ENCODE results near the gene MYO10.
"Not testable (repeated sequence)": the region's sequence is repeated elsewhere in the genome, so short reads cannot be mapped to it uniquely, and the experiment has no call there.

The MYO10 gene

GRCh38 chr5:16774806-16775205, 161.3 kb downstream of the MYO10 start:
- no peak overlapping the region for H3K4me3 ChIP-seq (replicated peaks in 1 of 2; ENCODE audit: low read depth in 2 of 2, low read length in 2 of 2)
- DNase-seq (ENCODE audit: low read depth in 2 of 2), result peak in 1 of 2 donors; percentile 63
- TF ChIP-seq CTCF (IDR thresholded peaks at IDR 0.05; ENCODE audit: low read depth, low read length), result no peak

GRCh38 chr5:16773991-16774390, 162.1 kb downstream of the MYO10 start:
- TF ChIP-seq CTCF (IDR thresholded peaks at IDR 0.05; ENCODE audit: low read depth, low read length), result no peak
- H3K4me3 ChIP-seq (replicated peaks in 1 of 2; ENCODE audit: low read depth in 2 of 2, low read length in 2 of 2), result no peak overlapping the region
- peak in 1 of 2 donors; percentile 64 for DNase-seq (ENCODE audit: low read depth in 2 of 2)

- TF ChIP-seq CTCF (IDR thresholded peaks at IDR 0.05; ENCODE audit: low read depth, low read length), result no peak
- no peak overlapping the region for H3K4me3 ChIP-seq (replicated peaks in 1 of 2; ENCODE audit: low read depth in 2 of 2, low read length in 2 of 2)
- no peak for DNase-seq (ENCODE audit: low read depth in 2 of 2)
Measured at GRCh38 chr5:16772556-16772955, 163.5 kb downstream of the MYO10 start.

- DNase-seq (ENCODE audit: low read depth in 2 of 2), result no peak
- no peak overlapping the region for H3K4me3 ChIP-seq (replicated peaks in 1 of 2; ENCODE audit: low read depth in 2 of 2, low read length in 2 of 2)
- TF ChIP-seq CTCF (IDR thresholded peaks at IDR 0.05; ENCODE audit: low read depth, low read length), result no peak
Measured at GRCh38 chr5:16768184-16768583, 167.9 kb downstream of the MYO10 start.

- H3K4me3 ChIP-seq (replicated peaks in 1 of 2; ENCODE audit: low read depth in 2 of 2, low read length in 2 of 2), result no peak overlapping the region
- no peak for DNase-seq (ENCODE audit: low read depth in 2 of 2)
- no peak for TF ChIP-seq CTCF (IDR thresholded peaks at IDR 0.05; ENCODE audit: low read depth, low read length)
Measured at GRCh38 chr5:16763211-16763610, 172.9 kb downstream of the MYO10 start.

GRCh38 chr5:16759147-16759773, 176.8 kb downstream of the MYO10 start:
- H3K4me3 ChIP-seq (replicated peaks in 1 of 2; ENCODE audit: low read depth in 2 of 2, low read length in 2 of 2), result no peak overlapping the region
- no peak for TF ChIP-seq CTCF (IDR thresholded peaks at IDR 0.05; ENCODE audit: low read depth, low read length)
- DNase-seq (ENCODE audit: low read depth in 2 of 2), result no peak

- H3K4me3 ChIP-seq (replicated peaks in 1 of 2; ENCODE audit: low read depth in 2 of 2, low read length in 2 of 2), result no peak overlapping the region
- no peak for DNase-seq (ENCODE audit: low read depth in 2 of 2)
- TF ChIP-seq CTCF (IDR thresholded peaks at IDR 0.05; ENCODE audit: low read depth, low read length), result no peak
Measured at GRCh38 chr5:16757989-16758501, 178.0 kb downstream of the MYO10 start.

GRCh38 chr5:16757577-16757976, 178.5 kb downstream of the MYO10 start:
- DNase-seq (ENCODE audit: low read depth in 2 of 2); H3K4me3 ChIP-seq (replicated peaks in 1 of 2; ENCODE audit: low read depth in 2 of 2, low read length in 2 of 2): not testable (repeated sequence)

All from cardiac fibroblast (primary cell).